CD4-positive, CD25-positive, alpha-beta regulatory T cell (primary cell): ENCODE results near the gene SGO2. TPM values are rescaled to one million over a fixed set of nuclear protein-coding genes. Genes with fewer than 3 reads are reported as not detected.

ENCODE experiments used
- ATAC-seq, 2 donors: fragments of 150-1000 bp; cut with Tn5 transposase; one replicate each; pipeline ENCODE4 v1.10.0; 2021; ENCODE audit warnings: low read depth in 2 of 2, moderate number of reproducible peaks in 2 of 2, moderate library complexity in 1 of 2
- DNase-seq, 3 donors: peaks; one replicate each; pipeline versions ENCODE4 v3.0.0 to v3.0.0-alpha.2; 2012 to 2022; ENCODE audit warnings: mixed read lengths in 1 of 3
- H3K27ac ChIP-seq: one replicate; pipeline ENCODE4 v1.7.0; 2013; ENCODE audit warnings: mild to moderate bottlenecking, low read length; ENCODE audit not compliant: insufficient read depth, poor library complexity, severe bottlenecking
- H3K27me3 ChIP-seq: one replicate; pipeline ENCODE4 v1.7.0; 2013; ENCODE audit warnings: low read length; ENCODE audit not compliant: control insufficient read depth, insufficient read depth
- H3K36me3 ChIP-seq: one replicate; pipeline ENCODE4 v1.7.0; 2013; ENCODE audit warnings: mild to moderate bottlenecking, low read length, moderate library complexity; ENCODE audit not compliant: control insufficient read depth, insufficient read depth
- H3K4me1 ChIP-seq: 2 replicates; pipeline ENCODE4 v1.7.0; 2013; ENCODE audit warnings: mild to moderate bottlenecking, low read length; ENCODE audit not compliant: insufficient read depth, control insufficient read depth, poor library complexity, severe bottlenecking
- H3K4me3 ChIP-seq: one replicate; pipeline ENCODE4 v1.7.0; 2013; ENCODE audit warnings: low read depth, mild to moderate bottlenecking, low read length, moderate library complexity
- H3K9me3 ChIP-seq, 2 experiments: 1 replicate in 1 of 2; 2 replicates in 1 of 2; pipeline ENCODE4 v1.7.0; 2013; ENCODE audit warnings: low read length in 2 of 2, mild to moderate bottlenecking in 1 of 2, moderate library complexity in 1 of 2; ENCODE audit not compliant: control insufficient read depth in 2 of 2
- H3K27ac Mint-ChIP-seq, 3 donors: one replicate each; pipeline ENCODE4 v1.8.0; 2020 to 2022; ENCODE audit warnings: mild to moderate bottlenecking in 3 of 3, mixed read lengths in 3 of 3, moderate library complexity in 2 of 3
- H3K27me3 Mint-ChIP-seq: one replicate; pipeline ENCODE4 v1.8.0; 2022; ENCODE audit warnings: mild to moderate bottlenecking, mixed read lengths
- H3K36me3 Mint-ChIP-seq: one replicate; pipeline ENCODE4 v1.8.0; 2020; ENCODE audit warnings: mixed read lengths
- H3K4me1 Mint-ChIP-seq, 4 donors: one replicate each; pipeline ENCODE4 v1.8.0; 2020 to 2022; ENCODE audit warnings: mixed read lengths in 4 of 4, mild to moderate bottlenecking in 1 of 4
- H3K4me3 Mint-ChIP-seq, 4 donors: one replicate each; pipeline ENCODE4 v1.8.0; 2020 to 2022; ENCODE audit warnings: mild to moderate bottlenecking in 4 of 4, mixed read lengths in 4 of 4, moderate library complexity in 3 of 4
- H3K9me3 Mint-ChIP-seq, 7 donors: one replicate each; pipeline ENCODE4 v1.8.0; 2020 to 2022; ENCODE audit warnings: mixed read lengths in 7 of 7, mild to moderate bottlenecking in 3 of 7, moderate library complexity in 2 of 7
- polyA plus RNA-seq, 4 donors: library from polyadenylated mRNA; unstranded; fragments of 300-500 nt; fragmentation: Illumina TruSeq; gene quantifications; one replicate each; pipeline ENCODE4 v1.2.3, GENCODE V29; 2021
- total RNA-seq: library from RNA; stranded (reverse); gene quantifications from one replicate; pipeline ENCODE4 v1.2.3, GENCODE V29; 2022

SGO2 gene
- total RNA-seq = 4.2 TPM
- polyA plus RNA-seq = 1 to 10 TPM; 2.3 to 4.9 (median 2.8) TPM

GRCh38 chr2:200525882-200526651, at the start of gene SGO2:
TSS of gene SGO2 (plus strand) at chr2:200526207. CDS start at chr2:200532976, 6,769 bp downstream.
- Histone ChIP-seq H3K36me3 (no peaks in the 10 kb centered on the region), H3K27me3 (no peaks in the 10 kb centered on the region), H3K9me3 (no peaks in the 10 kb centered on the region), H3K27ac (peak within 1 kb of the TSS; percentile 73), H3K4me3 (peak within 1 kb of the TSS; percentile 98), H3K4me1 (peaks cover 8% of the 10 kb centered on the region)
- ATAC-seq (peak; percentile 100), DNase-seq (peak; percentile 95 to 98 (median 95))
- H3K4me3 Mint-ChIP-seq = peak within 1 kb of the TSS; percentile 92 to 100 (median 95)
- H3K27ac Mint-ChIP-seq = peak within 1 kb of the TSS; percentile 78 to 95 (median 87)
- peaks cover 5 to 18% (median 13%) of the 10 kb centered on the region in 4 donors for H3K4me1 Mint-ChIP-seq
- H3K36me3 Mint-ChIP-seq = no peaks in the 10 kb centered on the region
- H3K9me3 Mint-ChIP-seq = no peaks in the 10 kb centered on the region
- peaks cover 6% of the 10 kb centered on the region for H3K27me3 Mint-ChIP-seq

GRCh38 chr2:200476836-200477235, 49.2 kb upstream of the SGO2 start:
- H3K27me3 Mint-ChIP-seq = no peaks in the 10 kb centered on the region
- H3K9me3 ChIP-seq = no peaks in the 10 kb centered on the region
- H3K4me3 ChIP-seq = no peak overlapping the region
- H3K36me3 Mint-ChIP-seq = peaks cover 22% of the 10 kb centered on the region
- peak overlapping the region in 1 of 3 donors; percentile 81 for H3K27ac Mint-ChIP-seq
- H3K4me1 ChIP-seq = no peaks in the 10 kb centered on the region
- H3K27ac ChIP-seq = no peak overlapping the region
- no peak for ATAC-seq
- no peaks in the 10 kb centered on the region for H3K27me3 ChIP-seq
- no peak overlapping the region for H3K4me3 Mint-ChIP-seq
- peaks cover 4% of the 10 kb centered on the region for H3K36me3 ChIP-seq
- no peaks in the 10 kb centered on the region for H3K9me3 Mint-ChIP-seq
- H3K4me1 Mint-ChIP-seq = peaks cover 0 to 8% (median 6%) of the 10 kb centered on the region in 4 donors
- DNase-seq = no peak

GRCh38 chr2:200477667-200478131, 48.3 kb upstream of the SGO2 start:
- peaks cover 4% of the 10 kb centered on the region for H3K36me3 ChIP-seq
- no peak overlapping the region for H3K27ac ChIP-seq
- H3K4me3 Mint-ChIP-seq = no peak overlapping the region
- H3K4me1 Mint-ChIP-seq = peaks cover 0 to 8% (median 6%) of the 10 kb centered on the region in 4 donors
- H3K4me1 ChIP-seq = no peaks in the 10 kb centered on the region
- H3K9me3 Mint-ChIP-seq = no peaks in the 10 kb centered on the region
- H3K4me3 ChIP-seq = no peak overlapping the region
- no peaks in the 10 kb centered on the region for H3K9me3 ChIP-seq
- H3K27ac Mint-ChIP-seq = no peak overlapping the region
- DNase-seq = no peak
- ATAC-seq = no peak
- H3K36me3 Mint-ChIP-seq = peaks cover 22% of the 10 kb centered on the region
- H3K27me3 Mint-ChIP-seq = no peaks in the 10 kb centered on the region
- no peaks in the 10 kb centered on the region for H3K27me3 ChIP-seq

- no peaks in the 10 kb centered on the region for H3K9me3 Mint-ChIP-seq
- no peaks in the 10 kb centered on the region for H3K27me3 Mint-ChIP-seq
- peak overlapping the region in 1 of 3 donors; percentile 64 for H3K27ac Mint-ChIP-seq
Measured at GRCh38 chr2:200479692-200480265, 46.2 kb upstream of the SGO2 start.

GRCh38 chr2:200482194-200482593, 43.8 kb upstream of the SGO2 start:
- H3K36me3 ChIP-seq = no peaks in the 10 kb centered on the region
- DNase-seq (no peak), ATAC-seq (no peak)
- Mint-ChIP-seq H3K4me3 (peak overlapping the region in 1 of 4 donors; percentile 38), H3K4me1 (peaks cover 0 to 8% (median 6%) of the 10 kb centered on the region in 4 donors), H3K27me3 (no peaks in the 10 kb centered on the region), H3K27ac (no peak overlapping the region), H3K9me3 (no peaks in the 10 kb centered on the region), H3K36me3 (peaks cover 8% of the 10 kb centered on the region)
- no peak overlapping the region for H3K27ac ChIP-seq
- H3K4me3 ChIP-seq = no peak overlapping the region
- no peaks in the 10 kb centered on the region for H3K27me3 ChIP-seq
- no peaks in the 10 kb centered on the region for H3K4me1 ChIP-seq
- no peaks in the 10 kb centered on the region for H3K9me3 ChIP-seq

More at GRCh38 chr2:200479692-200480265, 46.2 kb upstream of the SGO2 start:
- no peaks in the 10 kb centered on the region for H3K9me3 ChIP-seq
- peaks cover 0 to 8% (median 6%) of the 10 kb centered on the region in 4 donors for H3K4me1 Mint-ChIP-seq
- DNase-seq (peak in 1 of 3 donors; percentile 58), ATAC-seq (peak; percentile 29 to 58)
- H3K4me3 Mint-ChIP-seq = no peak overlapping the region
- H3K36me3 ChIP-seq = peaks cover 4% of the 10 kb centered on the region
- H3K27ac ChIP-seq = no peak overlapping the region
- H3K27me3 ChIP-seq = no peaks in the 10 kb centered on the region
- peaks cover 19% of the 10 kb centered on the region for H3K36me3 Mint-ChIP-seq
- no peaks in the 10 kb centered on the region for H3K4me1 ChIP-seq
- no peak overlapping the region for H3K4me3 ChIP-seq

GRCh38 chr2:200483729-200484198, 42.2 kb upstream of the SGO2 start:
- ATAC-seq = peak; percentile 26 to 35
- DNase-seq = peak in 1 of 3 donors; percentile 47
- Histone ChIP-seq H3K27ac (no peak overlapping the region), H3K4me3 (no peak overlapping the region), H3K36me3 (no peaks in the 10 kb centered on the region), H3K27me3 (no peaks in the 10 kb centered on the region), H3K4me1 (no peaks in the 10 kb centered on the region), H3K9me3 (no peaks in the 10 kb centered on the region)
- Mint-ChIP-seq H3K27ac (no peak overlapping the region), H3K4me1 (peaks cover 0 to 8% (median 6%) of the 10 kb centered on the region in 4 donors), H3K9me3 (no peaks in the 10 kb centered on the region), H3K27me3 (no peaks in the 10 kb centered on the region), H3K36me3 (peaks cover 8% of the 10 kb centered on the region), H3K4me3 (no peak overlapping the region)

GRCh38 chr2:200484934-200485333, 41.1 kb upstream of the SGO2 start:
- peaks cover 10% of the 10 kb centered on the region for H3K36me3 Mint-ChIP-seq
- H3K9me3 Mint-ChIP-seq = no peaks in the 10 kb centered on the region
- no peak overlapping the region for H3K27ac Mint-ChIP-seq

More at GRCh38 chr2:200484934-200485333, 41.1 kb upstream of the SGO2 start:
- Histone ChIP-seq H3K4me1 (no peaks in the 10 kb centered on the region), H3K27me3 (no peaks in the 10 kb centered on the region), H3K9me3 (no peaks in the 10 kb centered on the region), H3K36me3 (peaks cover 9% of the 10 kb centered on the region), H3K27ac (no peak overlapping the region), H3K4me3 (no peak overlapping the region)
- H3K4me3 Mint-ChIP-seq = no peak overlapping the region
- ATAC-seq (no peak), DNase-seq (no peak)
- H3K27me3 Mint-ChIP-seq = no peaks in the 10 kb centered on the region
- H3K4me1 Mint-ChIP-seq = peaks cover 0 to 6% (median 2%) of the 10 kb centered on the region in 4 donors
